GM19238 (cell line): ENCODE measurements around the gene CEP120.

ENCODE experiments used
- DNase-seq: peaks from one replicate; pipeline ENCODE4 v3.0.0; 2011; ENCODE audit warnings: low spot score; ENCODE audit not compliant: insufficient read length

The CEP120 gene

DNA sequence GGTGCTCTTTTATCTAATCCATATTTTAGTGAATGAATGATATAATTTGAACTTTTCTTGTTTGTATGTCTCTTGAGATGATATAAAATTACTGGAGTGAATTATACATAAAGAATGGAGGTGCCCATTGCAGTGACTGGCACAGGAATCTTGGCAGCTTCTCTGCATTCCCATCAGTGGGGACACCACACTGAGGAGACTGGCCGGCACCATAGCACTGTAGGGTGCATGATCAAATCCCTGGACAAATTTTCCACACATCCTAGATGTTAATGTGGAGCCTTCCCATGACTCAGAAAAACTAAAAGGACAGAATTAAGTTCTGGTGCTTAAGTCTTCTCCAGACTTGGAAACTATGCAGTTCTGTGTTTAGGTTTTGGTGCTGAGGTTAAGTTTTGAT lies 124.1 kb downstream of the CEP120 start:
- DNase-seq: no peak

DNA sequence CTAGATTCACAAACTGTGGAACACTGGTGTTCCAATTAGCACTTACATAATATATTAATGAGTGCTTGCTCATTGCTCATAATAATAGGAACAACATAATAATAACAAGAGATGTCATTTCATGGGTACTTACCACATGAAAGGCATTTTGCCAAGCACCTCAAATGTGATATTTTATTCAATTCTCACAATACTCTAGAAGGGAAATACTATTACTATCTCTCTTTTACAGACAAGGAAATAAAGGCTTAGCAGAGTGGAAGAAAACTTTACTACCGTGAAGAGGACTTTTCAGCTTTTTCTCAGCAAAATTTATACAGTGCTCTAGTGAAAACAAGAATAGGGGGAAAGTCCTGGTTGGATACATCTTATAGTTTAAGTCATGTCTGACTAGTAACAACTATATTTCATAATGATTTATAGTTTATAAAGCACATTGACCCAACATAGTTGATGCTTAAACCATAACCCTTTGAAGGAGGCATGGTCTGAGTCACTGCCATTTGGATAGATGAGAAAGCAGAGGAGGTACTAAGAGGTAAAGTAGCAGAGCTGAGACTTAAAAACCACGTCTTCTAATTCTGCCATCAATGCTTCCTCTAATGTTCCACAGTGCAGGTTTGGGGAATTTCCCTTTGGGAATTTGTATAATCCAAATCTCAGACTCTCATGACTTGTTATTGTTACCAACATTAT lies 124.7 kb downstream of the CEP120 start:
- DNase-seq: no peak

DNA sequence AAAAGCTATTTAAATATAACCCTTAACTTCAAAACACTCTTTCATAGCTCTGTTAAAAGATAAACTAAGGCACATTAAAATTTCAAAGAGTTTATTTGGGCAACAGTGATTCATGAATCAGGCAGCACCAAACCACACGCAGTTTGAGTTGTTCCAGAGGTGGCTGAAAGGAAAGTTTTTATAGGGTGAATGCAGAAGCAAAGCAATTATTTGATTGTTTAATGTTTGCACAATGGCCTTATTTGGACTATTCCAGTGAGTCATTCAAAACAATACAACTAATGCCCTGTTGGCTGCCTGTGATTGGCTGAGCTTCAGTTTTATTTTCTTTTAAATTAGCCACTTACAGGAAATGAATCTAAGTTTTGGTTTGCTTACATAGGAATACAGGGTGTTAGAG lies 125.3 kb downstream of the CEP120 start:
- DNase-seq: no peak

DNA sequence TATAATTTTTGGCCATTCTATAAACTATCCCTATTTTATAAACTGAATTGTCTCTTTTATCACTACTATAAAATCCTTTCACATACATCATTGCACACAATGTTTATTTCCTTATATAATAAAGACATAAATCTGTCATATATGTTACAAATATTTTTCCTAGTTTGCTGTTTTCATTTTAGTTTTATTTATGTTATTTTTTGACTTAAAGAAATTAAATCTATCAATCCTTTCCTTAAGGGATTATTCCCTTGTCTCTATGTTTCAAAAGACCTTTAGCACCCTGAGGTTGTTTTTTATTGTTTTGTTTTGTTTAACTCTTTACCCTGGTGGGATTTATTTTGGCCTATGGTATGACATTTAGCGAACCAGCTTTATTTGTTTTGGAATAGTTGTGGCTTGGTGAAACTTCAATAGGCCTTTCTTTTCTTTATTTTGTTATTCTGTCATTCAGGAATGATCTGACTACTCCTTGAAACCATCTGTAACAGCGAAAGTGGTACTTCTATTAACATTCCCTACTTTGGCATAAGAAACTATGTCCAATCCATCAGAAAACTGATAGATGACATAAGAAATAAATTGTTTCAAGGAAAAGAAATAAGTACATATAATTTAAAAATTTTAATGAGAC lies 125.9 kb downstream of the CEP120 start:
- no peak for DNase-seq
